Activated naive CD8-positive, alpha-beta T cell (primary cell): ENCODE results near the gene TRMT10C.
"Not testable (repeated sequence)": the region's sequence is repeated elsewhere in the genome, so short reads cannot be mapped to it uniquely, and the experiment has no call there.

ENCODE experiments used
- H3K27ac Mint-ChIP-seq: one replicate; pipeline ENCODE4 v1.8.0; 2021; ENCODE audit warnings: mixed read lengths
- H3K27me3 Mint-ChIP-seq: one replicate; pipeline ENCODE4 v1.8.0; 2021; ENCODE audit warnings: mixed read lengths
- H3K36me3 Mint-ChIP-seq: one replicate; pipeline ENCODE4 v1.8.0; 2021; ENCODE audit warnings: mixed read lengths
- H3K4me1 Mint-ChIP-seq: one replicate; pipeline ENCODE4 v1.8.0; 2021; ENCODE audit warnings: low read depth, mixed read lengths
- H3K4me3 Mint-ChIP-seq: one replicate; pipeline ENCODE4 v1.8.0; 2021; ENCODE audit warnings: mild to moderate bottlenecking, mixed read lengths
- H3K9me3 Mint-ChIP-seq: one replicate; pipeline ENCODE4 v1.8.0; 2021; ENCODE audit warnings: low read depth, mixed read lengths

The TRMT10C gene

DNA sequence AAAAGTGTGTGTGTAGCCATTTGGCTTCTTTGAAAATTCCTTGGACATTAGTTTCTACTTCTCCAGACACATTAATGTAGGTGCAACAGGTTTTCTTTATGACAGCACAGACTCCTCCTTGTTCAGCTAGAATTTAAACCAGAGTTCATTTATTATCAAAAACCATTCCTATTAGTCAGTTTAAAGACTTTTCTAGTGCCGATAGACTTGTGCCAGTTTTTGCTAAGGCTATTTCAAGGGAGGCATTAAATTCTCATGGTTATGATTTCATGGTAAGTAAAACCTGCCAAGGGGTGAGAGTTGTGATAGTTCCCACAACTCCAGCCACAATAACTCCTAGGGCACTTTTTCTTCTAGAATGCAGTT is 28.1 kb upstream of the TRMT10C start:
- peaks cover 4% of the 10 kb centered on the region for H3K36me3 Mint-ChIP-seq
- H3K4me1 Mint-ChIP-seq: peaks cover 41% of the 10 kb centered on the region
- no peaks in the 10 kb centered on the region for H3K27me3 Mint-ChIP-seq
- no peak overlapping the region for H3K27ac Mint-ChIP-seq
- H3K4me3 Mint-ChIP-seq: no peak overlapping the region
- H3K9me3 Mint-ChIP-seq: peaks cover under 1% of the 10 kb centered on the region

- no peak overlapping the region for H3K27ac Mint-ChIP-seq
- no peak overlapping the region for H3K4me3 Mint-ChIP-seq
- no peaks in the 10 kb centered on the region for H3K27me3 Mint-ChIP-seq
- peaks cover 30% of the 10 kb centered on the region for H3K4me1 Mint-ChIP-seq
- H3K9me3 Mint-ChIP-seq: peaks cover 6% of the 10 kb centered on the region
- H3K36me3 Mint-ChIP-seq: no peaks in the 10 kb centered on the region
These were observed 26.4 kb upstream of the TRMT10C start for GRCh38 chr3:101535221-101535620.

GRCh38 chr3:101536266-101536665 is 25.4 kb upstream of the TRMT10C start:
- no peaks in the 10 kb centered on the region for H3K36me3 Mint-ChIP-seq
- H3K4me3 Mint-ChIP-seq: no peak overlapping the region
- H3K27me3 Mint-ChIP-seq: no peaks in the 10 kb centered on the region
- H3K27ac Mint-ChIP-seq: no peak overlapping the region
- H3K9me3 Mint-ChIP-seq: peaks cover 6% of the 10 kb centered on the region
- H3K4me1 Mint-ChIP-seq: peaks cover 20% of the 10 kb centered on the region

- peaks cover 14% of the 10 kb centered on the region for H3K4me1 Mint-ChIP-seq
- H3K27ac Mint-ChIP-seq, H3K9me3 Mint-ChIP-seq, H3K4me3 Mint-ChIP-seq, H3K36me3 Mint-ChIP-seq, H3K27me3 Mint-ChIP-seq: not testable (repeated sequence)
These were observed 24.7 kb upstream of the TRMT10C start for GRCh38 chr3:101536955-101537354.

DNA sequence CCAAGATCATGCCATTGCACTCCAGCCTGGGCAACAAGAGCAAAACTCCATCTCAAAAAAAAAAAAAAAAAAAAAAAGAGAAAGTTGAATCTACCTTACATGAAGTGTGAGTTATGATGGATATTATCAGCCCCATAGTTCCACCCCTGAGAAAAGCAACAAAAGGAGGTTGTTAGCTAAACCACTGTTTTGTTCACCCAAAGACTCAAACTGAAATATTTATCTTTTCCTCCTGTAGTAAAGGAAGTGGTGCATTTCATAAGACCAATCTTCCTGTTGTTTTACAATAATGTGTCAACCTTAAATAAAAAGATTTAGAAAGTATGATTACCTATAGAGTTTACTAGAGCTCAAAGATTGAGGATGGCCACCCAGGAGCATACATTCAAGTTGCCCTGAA is 18.7 kb upstream of the TRMT10C start:
- Mint-ChIP-seq H3K4me3 (peak overlapping the region; percentile 32), H3K4me1 (peaks cover 26% of the 10 kb centered on the region)

DNA sequence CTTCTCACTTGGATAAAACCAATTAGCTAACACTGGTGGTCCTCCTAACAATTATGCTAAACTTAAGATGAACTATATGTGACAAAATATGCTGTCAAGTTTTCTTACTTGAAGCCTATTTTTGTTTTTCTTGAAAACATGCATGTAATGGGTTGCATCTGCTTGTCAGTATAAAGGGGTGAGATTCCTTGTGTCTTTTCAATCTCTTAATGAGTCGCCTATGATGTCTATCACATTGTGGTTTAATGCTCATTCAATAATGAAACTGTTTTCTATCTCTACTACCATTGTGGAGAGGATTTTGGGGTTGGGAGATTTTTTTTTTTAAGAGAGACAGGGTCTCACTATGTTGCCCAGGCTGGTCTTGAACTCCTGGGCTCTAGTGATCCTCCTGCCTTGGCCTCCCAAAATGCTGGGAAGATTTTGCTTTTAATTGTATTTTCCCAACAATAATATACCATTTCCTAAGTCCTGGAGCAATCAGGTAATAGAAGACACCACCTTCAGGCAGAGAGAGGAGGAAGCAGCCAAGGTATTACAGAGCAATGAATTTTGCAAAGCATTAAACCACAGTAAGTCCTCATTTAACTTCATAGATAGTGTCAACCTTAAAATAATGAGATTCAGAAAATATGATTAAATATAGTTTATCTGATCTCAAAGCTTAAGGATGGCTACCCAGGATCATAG is 17.4 kb upstream of the TRMT10C start:
- peak overlapping the region; percentile 21 for H3K4me3 Mint-ChIP-seq
- no peaks in the 10 kb centered on the region for H3K36me3 Mint-ChIP-seq
- no peaks in the 10 kb centered on the region for H3K9me3 Mint-ChIP-seq
- H3K27ac Mint-ChIP-seq: peak overlapping the region; percentile 30
- H3K27me3 Mint-ChIP-seq: no peaks in the 10 kb centered on the region
- peaks cover 31% of the 10 kb centered on the region for H3K4me1 Mint-ChIP-seq

More for the DNA sequence above, 18.7 kb upstream of the TRMT10C start:
- peak overlapping the region; percentile 77 for H3K27ac Mint-ChIP-seq
- H3K27me3 Mint-ChIP-seq: no peaks in the 10 kb centered on the region
- no peaks in the 10 kb centered on the region for H3K36me3 Mint-ChIP-seq
- H3K9me3 Mint-ChIP-seq: peaks cover 6% of the 10 kb centered on the region

DNA sequence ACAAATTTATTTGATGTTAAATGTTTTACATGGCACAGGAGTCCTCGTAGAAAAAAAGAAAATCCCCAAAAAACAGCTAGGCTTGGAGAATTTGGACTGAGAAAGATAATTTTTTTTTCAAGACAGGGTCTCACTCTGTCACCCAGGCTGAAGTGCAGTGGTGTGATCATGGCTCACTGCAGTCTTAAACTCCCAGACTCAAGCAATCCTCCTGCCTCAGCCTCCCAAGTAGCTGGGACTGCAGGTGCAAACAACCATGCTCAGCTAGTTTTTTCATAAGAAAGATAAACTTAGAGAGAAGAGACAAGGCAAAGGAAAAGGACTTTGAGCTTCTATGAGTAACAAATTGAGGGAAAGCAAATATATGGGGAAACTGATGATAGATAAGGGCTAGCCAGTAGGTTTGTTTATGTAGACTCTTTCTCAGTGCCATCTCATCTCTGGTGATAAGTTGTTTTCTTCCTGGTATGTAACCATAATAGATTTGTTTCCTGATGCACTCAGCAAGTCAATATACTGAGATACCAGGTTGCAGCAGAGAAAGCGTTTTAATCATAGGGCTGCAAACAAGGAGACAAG is 13.1 kb upstream of the TRMT10C start:
- H3K4me1 Mint-ChIP-seq: peaks cover 14% of the 10 kb centered on the region
- no peak overlapping the region for H3K4me3 Mint-ChIP-seq
- no peaks in the 10 kb centered on the region for H3K36me3 Mint-ChIP-seq
- no peaks in the 10 kb centered on the region for H3K27me3 Mint-ChIP-seq
- H3K9me3 Mint-ChIP-seq: no peaks in the 10 kb centered on the region
- H3K27ac Mint-ChIP-seq: no peak overlapping the region

GRCh38 chr3:101549473-101549872 is 12.2 kb upstream of the TRMT10C start:
- Mint-ChIP-seq H3K27me3 (no peaks in the 10 kb centered on the region), H3K36me3 (no peaks in the 10 kb centered on the region), H3K4me1 (peaks cover 6% of the 10 kb centered on the region), H3K4me3 (no peak overlapping the region), H3K9me3 (no peaks in the 10 kb centered on the region), H3K27ac (no peak overlapping the region)

DNA sequence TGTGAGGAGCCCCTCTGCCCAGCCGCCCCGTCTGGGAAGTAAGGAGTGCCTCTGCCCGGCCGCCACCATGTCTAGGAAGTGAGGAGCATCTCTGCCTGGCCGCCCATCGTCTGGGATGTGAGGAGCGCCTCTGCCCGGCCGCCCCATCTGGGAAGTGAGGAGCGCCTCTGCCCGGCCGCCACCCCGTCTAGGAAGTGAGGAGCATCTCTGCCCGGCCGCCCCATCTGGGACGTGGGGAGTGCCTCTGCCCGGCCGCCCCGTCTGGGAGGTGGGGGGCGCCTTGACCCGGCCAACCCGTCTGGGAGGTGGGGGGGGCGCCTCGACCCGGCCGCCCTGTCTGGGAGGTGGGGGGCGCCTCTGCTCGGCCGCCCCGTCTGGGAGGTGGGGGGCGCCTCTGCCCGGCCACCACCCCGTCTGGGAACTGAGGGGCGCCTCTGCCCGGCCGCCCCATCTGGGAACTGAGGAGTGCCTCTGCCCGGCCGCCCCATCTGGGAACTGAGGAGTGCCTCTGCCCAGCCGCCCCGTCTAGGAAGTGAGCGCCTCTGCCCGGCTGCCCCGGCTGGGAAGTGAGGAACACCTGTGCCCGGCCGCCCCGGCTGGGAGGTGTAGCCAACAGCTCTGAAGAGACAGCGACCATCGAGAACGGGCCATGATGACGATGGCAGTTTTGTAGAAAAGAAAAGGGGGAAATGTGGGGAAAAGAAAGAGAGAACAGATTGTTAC is 10.1 kb upstream of the TRMT10C start:
- not testable (repeated sequence) for H3K36me3 Mint-ChIP-seq, H3K27ac Mint-ChIP-seq, H3K4me1 Mint-ChIP-seq, H3K27me3 Mint-ChIP-seq, H3K9me3 Mint-ChIP-seq, H3K4me3 Mint-ChIP-seq

GRCh38 chr3:101553381-101553780 is 8.3 kb upstream of the TRMT10C start:
- not testable (repeated sequence) for H3K27me3 Mint-ChIP-seq, H3K9me3 Mint-ChIP-seq, H3K27ac Mint-ChIP-seq, H3K4me3 Mint-ChIP-seq, H3K36me3 Mint-ChIP-seq, H3K4me1 Mint-ChIP-seq

DNA sequence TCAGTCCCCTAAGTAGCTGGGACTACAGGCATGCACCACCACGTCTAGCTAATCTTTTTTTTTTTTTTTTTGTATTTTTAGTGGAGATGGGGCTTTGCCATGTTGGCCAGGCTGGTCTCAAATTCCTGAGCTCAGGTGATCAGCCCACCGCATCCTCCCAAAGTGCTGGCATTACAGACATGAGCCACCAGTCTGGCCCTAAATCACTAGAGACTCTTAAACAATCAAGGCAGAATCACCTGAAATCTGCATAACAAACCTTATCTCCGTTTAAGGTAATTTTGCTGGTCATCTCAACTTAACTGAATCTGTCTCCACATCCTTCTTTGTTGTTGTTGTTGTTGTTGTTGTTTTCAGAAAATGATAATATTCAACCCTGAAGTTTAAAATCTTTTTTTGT is 5.6 kb upstream of the TRMT10C start:
- H3K4me1 Mint-ChIP-seq: peaks cover 5% of the 10 kb centered on the region
- H3K27ac Mint-ChIP-seq: no peak overlapping the region
- H3K4me3 Mint-ChIP-seq: no peak overlapping the region
- peaks cover 2% of the 10 kb centered on the region for H3K27me3 Mint-ChIP-seq
- H3K36me3 Mint-ChIP-seq: no peaks in the 10 kb centered on the region
- no peaks in the 10 kb centered on the region for H3K9me3 Mint-ChIP-seq

DNA sequence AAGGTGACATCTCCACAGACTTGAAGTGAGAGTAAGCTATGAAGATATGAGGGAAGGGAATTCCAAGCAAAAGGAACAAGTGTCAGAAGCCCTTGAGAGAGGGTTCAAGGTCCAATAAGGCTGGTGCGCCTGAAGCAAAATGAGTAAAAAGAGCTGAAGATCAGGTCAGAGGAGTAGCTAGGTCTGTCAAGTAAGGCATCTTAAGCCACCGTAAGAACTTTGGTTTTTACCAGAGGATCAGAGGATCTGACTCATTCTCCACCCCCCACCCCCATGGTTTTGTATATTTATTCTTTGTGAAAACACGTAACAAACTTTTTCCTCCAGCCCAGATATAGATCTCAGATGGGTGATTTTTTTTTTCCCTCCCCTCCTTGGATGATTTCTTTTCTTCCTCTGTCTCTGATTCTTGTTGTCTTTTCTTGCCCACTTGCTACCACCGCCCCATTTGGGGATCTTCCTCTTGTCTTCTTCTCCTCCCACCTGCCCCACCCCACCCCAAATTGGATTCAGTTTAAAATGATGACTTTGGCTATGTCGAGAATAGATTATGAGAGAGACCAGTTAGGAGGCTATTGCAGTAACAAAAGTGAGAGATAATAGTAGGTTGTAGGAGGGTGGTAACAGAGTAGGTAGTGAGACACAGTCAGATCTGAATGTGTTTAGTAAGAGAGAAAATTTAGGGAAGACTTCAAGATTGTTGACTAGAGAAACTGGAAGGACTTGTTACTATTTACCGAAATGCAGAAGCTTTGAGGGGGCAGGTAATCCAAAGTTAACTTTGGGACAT is 6.1 kb downstream of the TRMT10C start:
- Mint-ChIP-seq H3K4me1 (peaks cover 81% of the 10 kb centered on the region), H3K27me3 (no peaks in the 10 kb centered on the region), H3K36me3 (peaks cover 24% of the 10 kb centered on the region), H3K27ac (peak overlapping the region; percentile 52), H3K9me3 (no peaks in the 10 kb centered on the region), H3K4me3 (peak overlapping the region; percentile 4)

GRCh38 chr3:101571028-101571895 is 9.6 kb downstream of the TRMT10C start:
- H3K27me3 Mint-ChIP-seq: no peaks in the 10 kb centered on the region
- peaks cover 14% of the 10 kb centered on the region for H3K36me3 Mint-ChIP-seq
- H3K4me1 Mint-ChIP-seq: peaks cover 75% of the 10 kb centered on the region
- peak overlapping the region; percentile 5 for H3K4me3 Mint-ChIP-seq
- peak overlapping the region; percentile 77 for H3K27ac Mint-ChIP-seq
- H3K9me3 Mint-ChIP-seq: no peaks in the 10 kb centered on the region
